Memory B cell (primary cell): ENCODE data around the gene HOXB1.
"Not testable (repeated sequence)": the region's sequence is repeated elsewhere in the genome, so short reads cannot be mapped to it uniquely, and the experiment has no call there.

Experiments used
- ATAC-seq: fragments of 150-1000 bp; cut with Tn5 transposase; 2 replicates; pipeline ENCODE4 v1.10.0; 2021; ENCODE audit warnings: low read depth, mild to moderate bottlenecking, moderate library complexity
- DNase-seq, 2 donors: peaks; one replicate each; pipeline ENCODE4 v3.0.0; 2022; ENCODE audit warnings: low spot score in 2 of 2
- H3K27ac Mint-ChIP-seq: one replicate; pipeline ENCODE4 v1.8.0; 2022; ENCODE audit warnings: mild to moderate bottlenecking, moderate library complexity, mixed read lengths
- H3K27me3 Mint-ChIP-seq: one replicate; pipeline ENCODE4 v1.8.0; 2022; ENCODE audit warnings: mixed read lengths
- H3K36me3 Mint-ChIP-seq: one replicate; pipeline ENCODE4 v1.8.0; 2022; ENCODE audit warnings: mild to moderate bottlenecking, mixed read lengths
- H3K4me1 Mint-ChIP-seq: one replicate; pipeline ENCODE4 v1.8.0; 2022; ENCODE audit warnings: mixed read lengths
- H3K4me3 Mint-ChIP-seq: one replicate; pipeline ENCODE4 v1.8.0; 2022; ENCODE audit warnings: mild to moderate bottlenecking, moderate library complexity, mixed read lengths
- H3K9me3 Mint-ChIP-seq: one replicate; pipeline ENCODE4 v1.8.0; 2022; ENCODE audit warnings: mixed read lengths

The HOXB1 gene

GRCh38 chr17:48515925-48516900 lies 14.6 kb downstream of the HOXB1 start:
- peaks cover 5% of the 10 kb centered on the region for H3K4me1 Mint-ChIP-seq
- peaks cover 28% of the 10 kb centered on the region for H3K27me3 Mint-ChIP-seq
- no peak overlapping the region for H3K4me3 Mint-ChIP-seq
- H3K9me3 Mint-ChIP-seq, result no peaks in the 10 kb centered on the region
- DNase-seq, result no peak
- no peaks in the 10 kb centered on the region for H3K36me3 Mint-ChIP-seq
- no peak for ATAC-seq
- H3K27ac Mint-ChIP-seq, result no peak overlapping the region

- ATAC-seq (no peak), DNase-seq (no peak)
- Mint-ChIP-seq H3K36me3 (no peaks in the 10 kb centered on the region), H3K27me3 (peaks cover 25% of the 10 kb centered on the region), H3K27ac (no peak overlapping the region), H3K4me3 (no peak overlapping the region), H3K4me1 (peaks cover 5% of the 10 kb centered on the region), H3K9me3 (no peaks in the 10 kb centered on the region)
These were observed 16.3 kb downstream of the HOXB1 start for GRCh38 chr17:48514477-48514876.

DNA sequence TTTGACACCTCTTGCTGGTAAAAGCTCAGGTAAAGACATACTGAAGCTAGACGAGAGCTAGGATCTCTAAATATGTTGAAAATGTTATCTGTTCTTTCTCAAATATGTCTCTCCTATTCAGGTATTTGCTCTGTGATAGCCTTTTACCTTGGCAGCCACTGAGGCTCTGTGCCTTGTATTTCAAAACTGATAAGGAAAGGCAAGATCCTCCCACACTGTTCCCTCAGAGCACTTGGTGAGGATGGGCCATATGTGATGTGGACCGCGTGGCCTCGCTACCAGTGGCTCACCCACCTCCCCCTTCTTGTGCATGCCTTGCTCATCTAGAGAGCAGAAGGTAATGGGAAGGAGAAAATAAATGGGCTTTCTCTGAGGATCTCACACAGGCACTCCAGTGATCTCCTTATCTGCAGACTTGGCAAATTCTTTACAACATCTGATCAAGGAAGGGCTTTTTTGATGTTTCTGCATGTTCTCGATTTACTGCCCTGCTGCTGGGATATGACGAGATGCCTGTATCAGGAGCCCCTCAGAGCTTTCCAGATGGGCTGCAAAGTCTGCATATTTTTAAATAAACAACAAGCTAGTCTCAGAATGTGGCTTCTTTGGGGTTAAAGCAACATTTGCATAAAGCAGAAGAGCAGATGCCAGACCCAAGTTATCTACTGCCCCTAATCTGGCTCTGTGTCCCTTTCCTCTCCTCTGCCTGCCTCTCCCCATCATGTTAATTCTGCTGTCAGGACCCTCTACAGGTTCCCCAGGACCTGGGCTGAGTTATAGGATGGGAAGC lies 16.9 kb downstream of the HOXB1 start:
- no peak for ATAC-seq
- H3K4me1 Mint-ChIP-seq, result peaks cover 5% of the 10 kb centered on the region
- H3K4me3 Mint-ChIP-seq, result no peak overlapping the region
- no peak overlapping the region for H3K27ac Mint-ChIP-seq
- DNase-seq, result no peak
- no peaks in the 10 kb centered on the region for H3K9me3 Mint-ChIP-seq
- H3K36me3 Mint-ChIP-seq, result no peaks in the 10 kb centered on the region
- H3K27me3 Mint-ChIP-seq, result peaks cover 27% of the 10 kb centered on the region

DNA sequence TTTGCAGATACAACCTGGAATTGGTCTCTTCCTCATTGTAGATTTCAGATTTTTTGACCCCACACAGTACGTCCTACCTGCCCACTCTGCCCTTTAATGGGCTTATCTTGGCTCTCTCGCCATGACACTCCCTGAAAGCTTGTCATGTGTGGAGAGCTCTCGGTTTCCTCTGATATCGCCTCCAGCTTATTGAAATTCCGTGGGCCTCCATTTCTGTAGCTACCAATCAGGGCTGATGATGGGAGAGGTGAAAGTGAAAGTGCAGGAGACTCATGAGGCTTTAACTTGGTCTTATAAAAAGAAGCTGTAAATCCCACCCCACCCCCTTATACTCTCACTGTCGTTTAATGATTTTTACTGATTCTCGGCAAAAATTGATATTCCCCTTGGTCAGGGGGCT lies 17.7 kb downstream of the HOXB1 start:
- peaks cover 5% of the 10 kb centered on the region for H3K4me1 Mint-ChIP-seq

DNA sequence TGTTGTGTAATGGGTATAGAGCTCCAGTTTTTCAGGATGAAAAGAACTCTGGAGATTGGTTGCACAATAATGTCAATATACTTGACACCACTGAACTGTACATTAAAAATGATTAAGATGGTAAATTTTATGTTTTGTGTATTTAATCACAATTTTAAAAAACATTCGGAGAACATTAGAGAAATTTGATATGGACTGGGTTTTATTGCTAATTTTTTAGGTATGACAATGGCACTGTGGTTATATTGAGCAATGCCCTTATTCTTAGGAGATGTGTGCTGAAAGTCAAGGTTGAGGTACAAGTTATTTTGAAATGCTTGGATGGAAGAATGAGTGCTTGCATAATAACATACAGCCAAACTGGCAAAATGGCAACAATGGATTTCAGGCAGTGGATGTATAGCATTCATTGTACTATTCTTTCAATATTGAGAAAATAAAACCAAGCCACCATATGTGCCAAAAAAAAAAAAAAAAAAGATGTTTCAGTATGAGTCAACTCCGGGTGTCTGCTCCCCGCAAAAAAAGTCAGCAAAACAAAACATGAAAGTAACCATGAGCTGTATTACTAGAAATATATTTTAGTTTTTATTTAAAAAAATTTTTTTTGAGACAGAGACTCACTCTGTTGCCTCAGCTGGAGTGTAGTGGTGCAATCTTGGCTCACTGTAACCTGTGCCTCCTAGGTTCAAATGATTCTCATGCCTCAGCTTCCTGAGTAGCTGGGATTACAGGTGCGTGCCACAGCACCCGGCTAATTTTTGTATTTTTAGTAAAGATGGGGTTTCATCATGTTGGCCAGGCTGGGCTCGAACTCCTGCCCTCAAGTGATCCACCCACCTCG lies 19.8 kb downstream of the HOXB1 start:
- DNase-seq (no peak), ATAC-seq (no peak)
- no peak overlapping the region for H3K27ac Mint-ChIP-seq
- no peak overlapping the region for H3K4me3 Mint-ChIP-seq
- H3K27me3 Mint-ChIP-seq, result peaks cover 27% of the 10 kb centered on the region
- H3K4me1 Mint-ChIP-seq, result no peaks in the 10 kb centered on the region
- H3K36me3 Mint-ChIP-seq, result no peaks in the 10 kb centered on the region
- H3K9me3 Mint-ChIP-seq, result no peaks in the 10 kb centered on the region

More for the DNA sequence above, 17.7 kb downstream of the HOXB1 start:
- no peak overlapping the region for H3K4me3 Mint-ChIP-seq
- H3K9me3 Mint-ChIP-seq, result no peaks in the 10 kb centered on the region
- no peak overlapping the region for H3K27ac Mint-ChIP-seq
- no peak for DNase-seq
- H3K36me3 Mint-ChIP-seq, result no peaks in the 10 kb centered on the region
- H3K27me3 Mint-ChIP-seq, result peaks cover 31% of the 10 kb centered on the region
- ATAC-seq, result no peak

DNA sequence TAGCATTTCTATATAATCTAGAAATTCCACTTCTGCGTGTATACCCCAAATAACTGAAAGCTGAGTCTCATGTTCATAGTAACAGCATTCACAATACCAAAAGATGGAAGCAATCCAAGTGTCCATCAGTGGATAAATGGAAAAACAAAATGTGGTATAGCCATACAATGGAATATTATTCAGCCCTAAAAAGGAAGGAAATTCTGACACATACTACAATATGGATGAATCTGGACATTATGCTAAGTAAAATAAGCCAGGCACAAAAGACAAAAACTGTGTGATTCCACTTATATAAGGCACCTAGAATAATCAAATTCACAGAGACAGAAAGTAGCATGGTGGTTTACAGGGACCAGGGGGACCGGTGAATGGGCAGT lies 20.4 kb downstream of the HOXB1 start:
- no peaks in the 10 kb centered on the region for H3K4me1 Mint-ChIP-seq
- H3K27me3 Mint-ChIP-seq, result peaks cover 25% of the 10 kb centered on the region
- no peak for ATAC-seq
- H3K9me3 Mint-ChIP-seq, result no peaks in the 10 kb centered on the region
- no peaks in the 10 kb centered on the region for H3K36me3 Mint-ChIP-seq
- no peak for DNase-seq
- no peak overlapping the region for H3K27ac Mint-ChIP-seq
- no peak overlapping the region for H3K4me3 Mint-ChIP-seq

DNA sequence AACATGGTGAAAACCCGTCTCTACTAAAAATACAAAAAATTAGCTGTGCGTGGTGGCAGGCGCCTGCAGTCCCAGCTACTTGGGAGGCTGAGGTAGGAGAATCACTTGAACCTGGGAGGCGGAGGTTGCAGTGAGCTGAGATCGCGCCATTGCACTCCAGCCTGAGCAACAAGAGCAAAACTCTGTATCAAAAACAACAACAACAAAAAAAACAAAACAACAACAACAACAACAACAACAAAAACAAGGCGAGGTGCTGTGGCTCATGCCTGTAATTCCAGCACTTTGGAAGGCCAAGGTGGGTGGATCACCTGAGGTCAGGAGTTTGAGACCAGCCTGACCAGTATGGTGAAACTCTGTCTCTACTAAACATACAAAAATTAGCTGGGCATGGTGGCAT lies 21.1 kb downstream of the HOXB1 start:
- not testable (repeated sequence) for H3K4me1 Mint-ChIP-seq, H3K36me3 Mint-ChIP-seq, ATAC-seq, DNase-seq, H3K27ac Mint-ChIP-seq, H3K9me3 Mint-ChIP-seq, H3K4me3 Mint-ChIP-seq
- H3K27me3 Mint-ChIP-seq, result peaks cover 24% of the 10 kb centered on the region

GRCh38 chr17:48506246-48506645 lies 24.6 kb downstream of the HOXB1 start:
- Mint-ChIP-seq H3K27me3 (peaks cover 21% of the 10 kb centered on the region), H3K9me3 (no peaks in the 10 kb centered on the region), H3K36me3 (no peaks in the 10 kb centered on the region), H3K27ac (no peak overlapping the region), H3K4me1 (no peaks in the 10 kb centered on the region), H3K4me3 (no peak overlapping the region)
- DNase-seq (no peak), ATAC-seq (no peak)

DNA sequence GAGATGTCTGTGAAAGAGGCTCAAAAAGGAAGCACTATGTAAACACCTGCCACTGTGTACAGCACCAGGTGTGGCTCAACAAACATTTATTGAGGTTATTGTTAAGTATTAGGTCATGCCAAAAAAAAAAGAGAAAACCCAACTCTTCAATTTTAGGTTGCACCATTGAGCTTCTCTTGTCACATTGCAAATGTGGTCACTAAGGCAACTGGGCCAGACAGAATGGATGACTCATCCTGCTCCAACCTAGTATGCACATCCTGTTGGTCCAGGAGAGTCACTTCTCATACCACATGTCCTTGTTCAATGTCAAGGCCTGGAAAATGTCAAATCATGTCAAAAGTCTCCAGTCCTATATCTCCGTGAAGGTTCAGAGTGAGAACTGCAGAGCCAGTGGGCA lies 25.0 kb downstream of the HOXB1 start:
- Mint-ChIP-seq H3K27ac (no peak overlapping the region), H3K9me3 (no peaks in the 10 kb centered on the region), H3K4me3 (no peak overlapping the region), H3K4me1 (no peaks in the 10 kb centered on the region), H3K27me3 (peaks cover 20% of the 10 kb centered on the region), H3K36me3 (no peaks in the 10 kb centered on the region)
- DNase-seq (no peak), ATAC-seq (no peak)

DNA sequence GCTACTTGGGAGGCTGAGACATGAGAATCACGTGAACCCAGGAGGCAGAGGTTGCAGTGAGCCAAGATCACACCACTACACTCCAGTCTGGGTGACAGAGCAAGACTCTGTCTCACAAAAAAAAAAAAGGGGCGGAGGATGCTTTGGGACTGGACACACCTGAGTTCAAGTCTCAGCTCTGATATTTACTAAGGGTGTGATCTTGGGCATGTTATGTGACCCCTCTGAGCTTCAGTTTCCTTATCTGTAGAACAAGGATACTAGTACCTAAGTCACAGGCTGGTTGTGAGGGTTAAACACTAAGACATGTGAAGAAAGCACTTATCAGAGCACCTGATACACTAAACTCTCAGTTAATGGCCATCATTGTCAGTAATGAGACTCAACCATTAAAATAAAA lies 25.9 kb downstream of the HOXB1 start:
- Mint-ChIP-seq H3K4me1 (no peaks in the 10 kb centered on the region), H3K9me3 (no peaks in the 10 kb centered on the region), H3K27me3 (peaks cover 15% of the 10 kb centered on the region), H3K27ac (no peak overlapping the region), H3K4me3 (no peak overlapping the region), H3K36me3 (no peaks in the 10 kb centered on the region)
- DNase-seq (no peak), ATAC-seq (no peak)

DNA sequence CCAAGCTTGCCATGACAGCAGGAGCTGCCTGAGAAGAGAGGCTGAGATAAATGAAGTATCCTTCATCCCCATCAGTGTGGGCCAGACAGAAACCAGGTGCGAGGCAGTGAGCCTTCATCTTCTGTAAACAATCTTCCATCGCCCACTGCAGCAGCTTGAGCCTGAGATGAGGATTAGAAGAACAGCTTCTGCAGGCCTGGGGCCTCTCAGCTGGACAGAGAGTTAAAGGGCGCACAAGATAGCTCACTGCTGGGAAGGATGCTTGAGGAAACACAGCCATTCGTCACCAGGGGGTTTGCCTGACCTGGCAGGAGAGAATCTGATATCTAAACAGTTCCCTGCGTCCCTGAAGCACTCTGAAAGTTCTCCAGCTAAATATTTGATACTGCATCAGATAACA lies 27.1 kb downstream of the HOXB1 start:
- ATAC-seq (no peak), DNase-seq (no peak)
- H3K9me3 Mint-ChIP-seq, result no peaks in the 10 kb centered on the region
- no peak overlapping the region for H3K27ac Mint-ChIP-seq
- H3K36me3 Mint-ChIP-seq, result no peaks in the 10 kb centered on the region
- no peaks in the 10 kb centered on the region for H3K4me1 Mint-ChIP-seq
- no peak overlapping the region for H3K4me3 Mint-ChIP-seq
- H3K27me3 Mint-ChIP-seq, result peaks cover 12% of the 10 kb centered on the region

- no peaks in the 10 kb centered on the region for H3K4me1 Mint-ChIP-seq
- no peaks in the 10 kb centered on the region for H3K36me3 Mint-ChIP-seq
- H3K4me3 Mint-ChIP-seq, result no peak overlapping the region
- no peaks in the 10 kb centered on the region for H3K9me3 Mint-ChIP-seq
- ATAC-seq (no peak), DNase-seq (no peak)
- no peak overlapping the region for H3K27ac Mint-ChIP-seq
- H3K27me3 Mint-ChIP-seq, result peaks cover 11% of the 10 kb centered on the region
These were observed 27.9 kb downstream of the HOXB1 start for GRCh38 chr17:48502901-48503300.

DNA sequence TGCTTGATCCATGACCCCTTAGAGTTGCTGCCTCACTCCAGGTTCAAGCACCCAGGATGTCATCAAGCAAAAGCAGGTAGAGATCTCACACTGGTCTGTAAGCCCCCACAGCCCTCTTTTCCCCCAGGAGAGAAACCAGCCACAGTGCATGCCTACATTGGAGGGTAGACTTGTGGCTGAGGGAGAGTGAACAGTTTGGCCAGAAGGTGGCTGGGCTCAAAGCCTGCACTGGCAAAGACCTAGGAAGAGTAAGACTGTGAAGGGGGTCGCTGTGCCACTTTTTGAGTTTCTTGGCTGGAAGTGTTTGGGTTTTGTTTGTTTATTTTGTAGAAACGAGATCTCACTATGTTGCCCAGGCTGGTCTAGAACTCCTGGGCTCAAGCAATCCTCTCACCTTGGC lies 28.5 kb downstream of the HOXB1 start:
- Mint-ChIP-seq H3K36me3 (no peaks in the 10 kb centered on the region), H3K9me3 (no peaks in the 10 kb centered on the region), H3K4me3 (no peak overlapping the region), H3K4me1 (no peaks in the 10 kb centered on the region), H3K27me3 (peaks cover 13% of the 10 kb centered on the region), H3K27ac (no peak overlapping the region)
- DNase-seq (no peak), ATAC-seq (no peak)
